GM23338 (cell line): ENCODE measurements around the gene GIMAP7. TPM values are rescaled to one million over a fixed set of nuclear protein-coding genes. Genes with fewer than 3 reads are reported as not detected.

Experiments
- CREB1 ChIP-seq: fragments of 250-450 bp; sonication (Bioruptor Pico); IDR thresholded peaks from 2 replicates; pipeline ENCODE4 v1.5.0; 2020; ENCODE audit warnings: low read depth, mild to moderate bottlenecking, moderate library complexity
- EZH2 ChIP-seq: fragments of 200-600 bp; sonication (generic); IDR thresholded peaks from one replicate; pipeline ENCODE4 v1.8.0; 2017; ENCODE audit warnings: antibody characterized with exemption, mild to moderate bottlenecking, low read depth; ENCODE audit not compliant: unreplicated experiment
- EZH2phosphoT487 ChIP-seq: fragments of 200-600 bp; sonication (generic); IDR thresholded peaks from one replicate; pipeline ENCODE4 v1.8.1; 2018; ENCODE audit warnings: antibody characterized with exemption; ENCODE audit not compliant: unreplicated experiment
- NANOG ChIP-seq: IDR thresholded peaks from 2 replicates; pipeline ENCODE4 v1.6.1; 2016; ENCODE audit warnings: antibody characterized with exemption, borderline replicate concordance
- POLR2AphosphoS5 ChIP-seq: IDR thresholded peaks from 2 replicates; pipeline ENCODE4 v1.6.1; 2016; ENCODE audit warnings: antibody characterized with exemption, low read depth
- REST ChIP-seq: IDR thresholded peaks from one replicate; pipeline ENCODE4 v1.6.1; 2018; ENCODE audit warnings: antibody characterized with exemption; ENCODE audit not compliant: unreplicated experiment
- STAT1 ChIP-seq: IDR thresholded peaks from one replicate; pipeline ENCODE4 v1.6.1; 2016; ENCODE audit warnings: antibody characterized with exemption; ENCODE audit not compliant: unreplicated experiment
- ZNF462 ChIP-seq: fragments of 250-450 bp; sonication (Bioruptor Pico); IDR thresholded peaks from 2 replicates; pipeline ENCODE4 v1.5.0; 2020; ENCODE audit warnings: mild to moderate bottlenecking, moderate library complexity
- polyA plus RNA-seq: library from polyadenylated mRNA; unstranded; fragments of >200 nt; fragmentation: Nextera tagmentation; extraction: Ambion mirVana; gene quantifications from 2 replicates; pipeline ENCODE4 v1.2.1, GENCODE V29; 2016
- total RNA-seq: library from RNA; depleted of rRNA; stranded (reverse); fragments of >200 nt; shearing (Covaris generic); gene quantifications from 2 replicates; pipeline ENCODE4 v1.2.3, GENCODE V29; 2014

The GIMAP7 gene
- total and polyA plus RNA-seq, 2 experiments from 2014 or later, result not detected

- TF ChIP-seq ZNF462 (no peak), EZH2phosphoT487 (no peak), POLR2AphosphoS5 (no peak), NANOG (no peak), STAT1 (no peak), CREB1 (CRISPR knock-in tag) (no peak), EZH2 (no peak), REST (no peak)
Measured at GRCh38 chr7:150513758-150514157, 914 bp upstream of the GIMAP7 start (continued).
